NCI-H748 (cell line): Measurements from ENCODE around the gene TNFRSF8.

ENCODE experiments used
- DNase-seq: peaks from one replicate; lab custom pipeline; 2025; ENCODE audit not compliant: unreplicated experiment; lab: John Stamatoyannopoulos, UW

Gene TNFRSF8

DNA sequence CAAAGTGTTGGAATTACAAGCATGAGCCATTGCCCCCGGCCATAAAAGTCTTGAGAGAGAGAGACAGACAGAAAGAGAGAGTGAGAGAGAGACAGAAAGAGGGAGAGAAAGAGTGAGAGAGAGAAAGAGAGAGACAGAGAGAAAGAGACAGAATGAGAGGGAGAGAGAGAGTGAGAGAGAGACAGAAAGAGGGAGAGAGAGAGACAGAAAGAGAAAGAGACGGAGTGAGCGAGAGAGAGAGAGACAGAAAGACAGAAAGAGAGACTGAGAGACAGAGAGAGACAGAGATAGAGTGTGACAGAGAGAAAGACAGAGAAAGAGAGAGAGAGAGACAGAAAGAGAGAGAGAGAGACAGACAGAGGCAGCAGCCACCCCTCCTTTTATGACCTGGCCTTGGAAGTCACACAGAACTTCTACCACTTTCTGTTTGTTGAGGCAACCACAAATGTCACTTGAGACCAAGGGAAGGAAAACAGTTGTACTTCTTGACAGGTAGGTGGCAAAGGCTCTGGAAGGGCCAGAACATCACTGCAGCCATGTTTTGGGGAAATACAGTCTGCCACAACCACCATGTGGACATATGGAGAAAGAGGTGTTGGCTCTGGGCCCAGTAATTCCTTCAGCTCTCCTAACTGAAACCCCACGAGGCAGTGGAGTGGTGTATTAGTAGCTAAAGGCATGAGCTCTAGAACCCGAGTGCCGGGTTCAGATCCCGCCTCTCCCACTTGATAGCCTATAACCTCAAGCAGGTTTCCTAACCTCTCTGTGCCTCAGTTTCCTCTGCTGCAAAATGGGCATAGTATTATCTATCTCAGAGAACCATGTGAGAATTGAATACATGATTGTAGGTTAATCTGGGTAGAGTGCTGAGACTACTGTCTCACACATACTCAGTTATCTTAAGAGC lies 50.6 kb downstream of the TNFRSF8 start:
- no peak for DNase-seq

DNA sequence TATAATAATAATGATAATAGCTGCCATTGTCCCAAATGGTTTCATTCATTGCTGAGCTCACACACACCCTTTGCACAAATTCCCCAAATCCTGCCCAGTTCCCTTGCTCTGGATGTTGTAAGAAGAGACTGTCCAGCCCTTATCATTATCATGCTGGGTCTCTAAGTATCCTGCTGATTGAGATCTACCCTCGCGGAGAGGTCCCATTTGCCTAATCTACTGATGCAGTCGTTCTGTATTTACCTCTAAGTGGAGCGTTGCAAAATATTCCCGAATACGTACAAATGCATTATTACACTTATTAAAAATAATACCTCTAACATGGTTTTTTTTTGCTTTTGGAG lies 51.2 kb downstream of the TNFRSF8 start:
- no peak for DNase-seq

DNA sequence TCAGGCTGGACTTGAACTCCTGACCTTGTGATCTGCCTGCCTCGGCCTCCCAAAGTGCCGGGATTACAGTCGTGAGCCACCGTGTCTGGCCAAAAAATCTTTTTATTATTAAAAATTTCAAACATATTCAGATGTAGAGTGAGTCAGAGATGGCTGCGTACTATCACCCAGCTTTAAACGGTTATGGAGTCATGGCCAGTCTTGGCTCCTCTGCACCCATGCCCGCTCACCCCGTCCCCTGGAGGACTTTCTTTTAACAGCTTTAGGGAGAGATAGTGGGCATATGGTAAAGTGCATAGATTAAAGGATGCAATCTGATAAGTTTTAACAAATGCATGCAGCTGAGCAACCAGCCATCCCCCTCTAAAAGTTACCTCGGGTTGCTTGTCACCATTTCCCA lies 51.8 kb downstream of the TNFRSF8 start:
- DNase-seq: no peak

DNA sequence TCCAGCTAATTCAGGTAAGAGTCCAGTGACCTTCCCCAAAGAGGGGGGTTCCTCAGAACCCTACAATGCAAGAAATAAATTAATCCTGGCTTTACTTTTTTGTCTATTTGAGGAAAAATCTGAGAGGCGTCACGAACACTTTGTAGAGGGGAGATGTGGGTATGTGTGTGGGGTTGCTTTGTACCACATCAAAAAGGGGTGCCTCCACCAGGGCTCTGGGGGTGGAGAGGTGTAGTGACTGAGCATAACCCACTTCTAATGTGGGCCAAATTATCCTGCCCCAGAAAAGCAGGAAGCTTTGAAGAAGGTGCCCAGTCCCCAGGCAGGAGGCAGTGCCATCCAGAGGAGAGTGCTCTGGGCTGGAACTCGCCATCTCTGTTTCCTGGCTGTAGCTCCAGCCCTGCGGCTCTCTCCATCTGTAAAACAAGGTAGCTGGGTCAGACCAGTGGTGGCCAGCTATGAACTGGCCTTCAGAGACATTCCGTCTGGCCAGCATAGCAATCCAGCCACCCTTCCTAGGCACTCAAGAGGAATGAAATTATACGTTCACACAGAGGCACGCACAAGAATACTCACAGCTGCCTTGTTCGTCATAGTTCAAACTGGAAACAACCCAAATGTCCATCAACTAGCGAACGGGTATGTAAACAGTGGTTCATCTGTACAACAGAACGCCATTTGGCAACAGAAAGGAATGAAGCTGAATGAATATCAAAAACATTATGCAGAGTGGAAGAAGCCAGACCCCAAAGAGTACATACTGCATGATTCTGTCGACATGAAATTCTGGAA lies 58.3 kb downstream of the TNFRSF8 start:
- no peak for DNase-seq

DNA sequence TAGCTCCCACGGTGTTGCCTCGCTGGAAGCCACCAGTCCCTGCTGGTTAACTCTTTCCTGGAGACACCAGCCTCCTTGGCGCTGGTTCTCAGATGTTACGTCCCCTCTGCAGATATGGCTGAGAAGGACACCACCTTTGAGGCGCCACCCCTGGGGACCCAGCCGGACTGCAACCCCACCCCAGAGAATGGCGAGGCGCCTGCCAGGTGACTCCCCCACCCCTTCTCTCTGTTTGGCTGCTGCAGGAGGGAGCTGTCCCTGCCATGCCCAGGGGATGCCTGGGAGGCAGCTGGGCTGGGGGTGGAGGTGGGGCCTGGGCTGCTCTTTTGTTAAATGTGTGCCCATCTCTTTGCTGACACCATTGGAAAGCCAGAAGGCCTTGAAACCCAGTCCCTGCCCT lies 60.1 kb downstream of the TNFRSF8 start:
- DNase-seq: no peak

DNA sequence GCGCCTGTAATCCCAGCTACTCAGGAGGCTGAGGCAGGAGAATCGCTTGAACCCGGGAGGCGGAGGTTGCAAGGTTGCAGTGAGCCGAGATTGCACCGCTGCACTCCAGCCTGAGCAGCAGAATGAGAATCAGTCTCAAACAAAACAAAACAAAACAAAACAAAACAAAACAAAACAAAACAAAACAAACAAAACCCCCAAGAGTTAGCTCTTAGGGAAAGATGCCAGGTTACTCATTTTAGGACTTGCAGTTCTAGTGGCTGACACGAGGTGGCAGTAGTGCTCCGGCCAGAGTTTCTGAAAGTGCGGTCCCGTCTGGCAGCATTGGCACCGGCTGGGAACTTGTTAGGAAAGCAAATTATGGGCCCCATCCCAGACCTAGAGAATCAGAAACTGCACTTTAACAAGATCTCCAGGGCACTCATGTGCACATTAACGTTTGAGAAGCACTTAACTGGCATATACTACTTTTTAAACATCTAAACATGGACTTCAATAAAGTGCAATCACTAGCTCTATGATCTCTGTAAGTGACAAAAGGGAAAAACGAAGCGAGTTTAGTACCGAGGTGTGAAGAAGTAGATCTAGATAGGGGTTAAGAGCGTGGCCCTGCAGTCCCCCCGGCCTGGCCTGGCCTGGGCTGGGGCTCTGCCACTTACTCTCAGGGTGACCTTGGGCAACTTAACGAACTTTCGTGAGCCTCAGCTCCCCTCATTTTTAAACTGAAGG lies 61.8 kb downstream of the TNFRSF8 start:
- DNase-seq: peak; percentile 25

DNA sequence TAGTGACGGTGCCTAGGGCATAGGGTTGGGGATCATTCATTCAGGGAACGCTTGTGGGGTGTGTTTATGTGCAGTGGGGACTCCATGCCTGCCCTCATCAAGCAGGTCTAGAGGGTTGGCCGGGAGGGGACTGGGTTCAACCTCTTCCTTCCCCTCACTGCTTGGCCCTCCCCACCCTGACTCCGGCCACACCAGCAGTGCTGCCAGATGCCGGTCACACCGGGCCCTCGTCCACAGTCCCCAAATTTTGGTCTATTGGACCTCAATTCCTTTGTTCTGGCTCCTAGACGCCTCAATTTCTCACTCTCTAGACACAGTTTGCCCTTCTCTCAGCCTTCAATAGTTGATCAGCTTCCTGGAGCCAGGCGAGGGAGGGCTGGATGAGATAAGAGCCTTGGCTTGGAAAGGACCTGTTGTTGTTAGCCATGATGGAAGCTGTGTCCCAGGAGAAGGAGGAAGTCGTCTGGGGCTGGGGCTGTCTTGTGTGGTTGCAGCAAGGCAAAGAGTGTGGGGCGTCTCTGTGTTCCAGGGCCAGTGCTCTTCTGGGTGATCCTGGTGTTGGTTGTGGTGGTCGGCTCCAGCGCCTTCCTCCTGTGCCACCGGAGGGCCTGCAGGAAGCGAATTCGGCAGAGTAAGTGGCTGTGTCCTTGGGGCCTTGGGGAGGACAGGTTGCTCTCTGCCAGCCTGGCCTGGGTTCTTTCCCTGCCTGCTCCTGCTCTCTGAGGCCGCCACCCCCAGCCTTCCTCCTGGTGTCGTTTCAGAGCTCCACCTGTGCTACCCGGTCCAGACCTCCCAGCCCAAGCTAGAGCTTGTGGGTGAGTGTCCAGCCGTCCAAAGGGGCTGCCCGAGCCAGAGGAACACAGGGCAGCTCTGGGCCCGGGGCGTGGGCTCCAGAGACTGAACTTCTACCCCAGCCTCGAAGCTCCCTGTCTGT lies 62.6 kb downstream of the TNFRSF8 start:
- DNase-seq: no peak

DNA sequence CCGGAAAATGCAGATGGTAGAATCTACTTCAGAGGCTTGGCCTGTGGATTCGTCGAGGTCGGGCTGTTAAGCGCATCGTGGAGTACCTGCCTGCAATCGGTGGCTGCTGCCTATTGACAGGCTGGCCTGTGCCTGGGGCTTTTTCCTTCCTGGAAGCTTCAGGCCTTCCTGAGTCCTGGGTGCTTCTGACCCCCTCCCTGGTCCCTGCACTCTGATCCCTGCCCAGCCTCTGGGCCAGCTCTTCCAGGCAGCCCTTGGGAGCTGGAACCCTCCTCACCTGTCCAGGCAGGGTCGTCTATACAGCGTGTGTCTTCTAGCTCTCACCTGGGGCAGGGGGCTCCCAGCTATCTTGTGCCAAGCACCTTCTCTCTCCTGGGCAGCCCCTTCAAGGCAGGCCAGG lies 63.7 kb downstream of the TNFRSF8 start:
- DNase-seq: no peak

DNA sequence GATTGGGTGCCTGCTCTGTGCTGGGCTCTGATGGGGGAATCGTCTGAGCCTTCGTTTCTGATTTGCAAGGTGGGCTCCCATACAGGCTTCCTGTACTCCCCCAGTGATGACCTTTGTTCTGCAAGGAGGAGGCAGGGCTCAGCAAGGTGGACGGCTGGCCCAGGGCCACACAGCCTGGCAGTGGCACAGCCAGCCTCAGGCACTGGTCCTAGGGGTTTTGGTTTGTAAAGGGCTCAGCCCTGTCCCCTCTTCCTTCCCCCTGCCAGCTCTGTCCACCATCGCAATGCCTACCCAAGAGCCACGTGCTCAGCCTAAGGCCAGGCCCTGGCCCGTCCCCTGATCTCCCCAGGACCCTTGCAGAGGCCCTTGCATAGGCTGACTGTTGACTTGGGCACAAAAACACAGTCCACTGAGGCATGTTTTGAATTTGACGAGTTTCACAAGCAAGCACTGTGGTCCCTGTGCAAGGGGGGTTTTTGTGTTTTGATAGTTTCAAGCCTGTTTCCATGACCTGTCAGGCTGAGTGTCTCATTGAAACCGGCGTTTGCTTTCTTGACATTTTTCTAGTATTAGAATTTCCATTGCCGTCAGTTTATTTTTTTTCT lies 64.2 kb downstream of the TNFRSF8 start:
- no peak for DNase-seq

DNA sequence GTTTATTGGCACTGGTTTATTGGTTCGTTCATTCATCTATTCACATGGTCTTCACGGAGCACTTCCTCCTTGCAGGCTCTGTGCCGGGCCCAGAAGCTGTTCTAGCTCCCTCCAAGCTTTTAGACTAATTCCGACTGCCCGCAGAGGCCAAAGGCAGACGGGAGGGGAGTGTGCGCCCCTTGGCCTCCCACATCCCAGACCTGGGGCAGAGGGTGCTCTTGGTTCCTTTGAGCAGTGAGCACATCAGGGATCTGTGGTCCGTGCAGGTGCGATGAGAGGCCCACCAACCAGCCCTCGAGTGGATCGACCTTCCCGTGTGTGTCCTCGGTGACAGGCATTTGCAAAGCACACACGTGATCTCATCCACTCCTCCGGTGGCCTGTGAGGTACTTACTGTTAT lies 65.0 kb downstream of the TNFRSF8 start:
- no peak for DNase-seq

DNA sequence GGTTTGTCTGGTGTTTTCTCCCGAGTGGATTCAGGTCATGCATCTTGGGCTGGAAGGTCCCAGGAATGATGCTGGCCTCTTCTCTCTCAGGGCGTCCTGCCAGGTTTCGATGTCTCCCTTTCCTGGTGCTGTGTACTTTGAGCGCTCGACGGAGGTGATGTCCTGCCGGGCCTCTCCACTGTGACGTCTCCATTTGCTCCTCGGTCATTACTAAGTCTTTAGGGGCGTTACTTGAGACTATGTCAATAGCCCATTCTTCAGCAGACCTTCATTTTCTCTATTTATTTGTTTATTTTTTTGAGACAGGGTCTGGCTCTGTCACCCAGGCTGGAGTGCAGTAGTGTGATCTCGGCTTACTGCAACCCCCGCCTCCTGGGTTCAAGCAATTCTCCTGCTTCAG lies 66.5 kb downstream of the TNFRSF8 start:
- peak; percentile 3 for DNase-seq

DNA sequence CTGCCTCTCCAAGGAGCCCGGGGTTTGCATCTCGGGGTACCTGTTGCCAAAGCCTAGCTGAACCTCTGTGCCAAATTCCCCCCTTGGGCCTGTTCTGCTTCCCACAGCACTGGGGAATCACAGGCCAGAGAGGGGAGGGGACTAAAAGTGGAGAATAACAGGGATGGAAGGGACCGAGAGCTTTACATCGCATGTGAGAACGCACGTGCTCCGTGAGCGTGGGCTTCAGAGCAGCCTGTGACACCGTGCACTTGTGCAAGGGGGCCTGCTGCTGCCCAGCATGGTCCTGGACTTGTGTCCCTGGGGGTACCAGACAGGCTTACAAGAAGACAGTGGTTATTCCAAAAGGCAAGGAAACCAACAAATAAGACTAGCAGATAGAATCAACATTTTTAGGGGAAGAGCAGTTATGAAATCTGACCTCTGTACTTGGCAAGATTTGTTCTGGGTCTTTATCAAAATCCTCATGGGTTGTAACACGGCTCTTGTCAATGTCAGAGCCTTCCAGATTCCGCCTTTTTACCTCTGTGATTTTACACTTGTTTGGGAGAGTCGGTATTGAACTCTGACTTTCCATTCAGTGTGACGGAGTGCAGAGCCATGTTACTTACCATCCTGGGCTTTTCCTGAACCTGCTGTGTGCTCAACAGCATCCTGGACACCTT lies 67.5 kb downstream of the TNFRSF8 start:
- DNase-seq: no peak

DNA sequence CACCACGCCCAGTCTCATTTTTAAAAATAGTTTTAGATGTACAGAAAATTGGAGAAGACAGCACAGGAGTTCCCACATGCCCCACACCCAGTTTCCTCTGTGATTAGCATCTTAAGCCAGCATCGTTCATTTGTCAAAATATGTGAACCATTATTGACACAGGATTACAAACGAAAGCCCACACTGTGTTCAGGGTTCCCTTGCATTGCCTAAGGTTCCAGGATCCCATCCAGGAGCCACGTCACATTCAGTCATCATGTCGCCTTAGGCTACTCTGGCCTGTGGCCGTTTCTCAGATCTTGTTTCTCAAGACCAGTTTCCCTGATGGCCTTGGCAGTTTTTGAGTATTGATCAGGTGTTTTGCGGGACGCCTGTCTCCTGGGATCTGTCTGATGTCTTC lies 69.0 kb downstream of the TNFRSF8 start:
- DNase-seq: no peak

DNA sequence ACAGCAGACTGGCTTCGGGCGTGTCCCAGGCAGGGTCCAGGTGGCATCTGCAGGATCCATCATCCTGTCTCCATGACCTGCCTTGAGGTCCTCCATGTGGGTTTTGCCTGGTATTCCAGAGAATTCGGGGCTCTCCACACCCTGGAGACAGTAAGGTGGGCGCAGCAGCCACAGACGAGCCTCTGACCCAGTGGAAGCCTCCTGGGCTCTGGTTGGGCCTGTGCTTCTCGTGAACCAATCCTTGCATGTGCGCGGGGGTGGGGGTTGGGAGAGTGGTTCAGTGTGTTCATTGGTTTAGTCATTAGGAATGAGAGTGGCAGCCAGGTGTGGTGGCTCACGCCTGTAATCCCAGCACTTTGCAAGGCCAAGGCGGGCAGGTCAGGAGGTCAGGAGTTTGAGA lies 71.6 kb downstream of the TNFRSF8 start:
- no peak for DNase-seq

DNA sequence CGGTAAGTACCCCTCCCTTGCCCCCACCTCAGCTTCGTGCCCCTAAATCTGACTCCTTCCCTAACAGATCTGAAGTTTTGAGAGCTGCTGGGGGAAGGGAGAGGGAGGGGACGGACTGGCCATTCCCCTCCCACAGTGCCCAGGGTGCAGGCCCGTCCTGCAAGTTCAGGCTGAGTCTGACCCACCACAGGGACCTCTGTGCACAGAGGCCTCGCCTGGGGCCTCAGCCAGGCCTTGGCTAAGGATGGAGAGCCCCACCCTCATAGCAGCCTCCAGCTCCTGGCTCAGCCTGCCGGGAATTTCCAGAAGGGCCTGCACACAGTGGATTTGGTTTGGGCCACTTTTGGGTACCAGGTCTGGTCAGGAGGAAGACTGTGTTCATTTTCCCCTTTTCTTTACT lies 72.5 kb downstream of the TNFRSF8 start:
- DNase-seq: no peak

DNA sequence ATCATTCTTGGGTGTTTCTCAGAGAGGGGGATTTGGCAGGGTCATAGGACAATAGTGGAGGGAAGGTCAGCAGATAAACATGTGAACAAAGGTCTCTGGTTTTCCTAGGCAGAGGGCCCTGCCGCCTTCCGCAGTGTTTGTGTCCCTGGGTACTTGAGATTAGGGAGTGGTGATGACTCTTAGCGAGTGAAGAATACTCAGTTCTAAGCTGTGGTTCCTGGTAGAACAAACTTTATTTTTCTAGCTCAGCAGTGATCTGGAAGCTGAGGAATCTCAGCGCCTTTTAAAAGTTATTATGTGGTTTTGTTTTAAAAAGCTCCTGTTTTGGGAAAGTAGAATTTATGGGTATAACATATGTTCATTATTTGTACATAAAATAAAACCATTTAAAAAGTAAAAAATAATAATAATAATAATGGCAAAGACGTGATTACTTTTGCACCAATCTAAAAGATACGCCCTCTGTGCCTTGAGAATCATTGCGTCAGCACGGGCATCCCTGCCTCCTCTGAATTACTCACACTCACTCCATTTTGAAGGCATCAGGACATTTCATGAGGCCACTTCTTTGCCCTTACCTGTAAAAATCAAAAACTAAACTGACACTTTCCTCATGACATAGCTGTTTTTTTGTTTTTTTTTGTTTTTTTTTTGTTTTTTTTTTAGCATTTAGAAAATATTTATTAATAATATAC lies 74.0 kb downstream of the TNFRSF8 start:
- DNase-seq: no peak

DNA sequence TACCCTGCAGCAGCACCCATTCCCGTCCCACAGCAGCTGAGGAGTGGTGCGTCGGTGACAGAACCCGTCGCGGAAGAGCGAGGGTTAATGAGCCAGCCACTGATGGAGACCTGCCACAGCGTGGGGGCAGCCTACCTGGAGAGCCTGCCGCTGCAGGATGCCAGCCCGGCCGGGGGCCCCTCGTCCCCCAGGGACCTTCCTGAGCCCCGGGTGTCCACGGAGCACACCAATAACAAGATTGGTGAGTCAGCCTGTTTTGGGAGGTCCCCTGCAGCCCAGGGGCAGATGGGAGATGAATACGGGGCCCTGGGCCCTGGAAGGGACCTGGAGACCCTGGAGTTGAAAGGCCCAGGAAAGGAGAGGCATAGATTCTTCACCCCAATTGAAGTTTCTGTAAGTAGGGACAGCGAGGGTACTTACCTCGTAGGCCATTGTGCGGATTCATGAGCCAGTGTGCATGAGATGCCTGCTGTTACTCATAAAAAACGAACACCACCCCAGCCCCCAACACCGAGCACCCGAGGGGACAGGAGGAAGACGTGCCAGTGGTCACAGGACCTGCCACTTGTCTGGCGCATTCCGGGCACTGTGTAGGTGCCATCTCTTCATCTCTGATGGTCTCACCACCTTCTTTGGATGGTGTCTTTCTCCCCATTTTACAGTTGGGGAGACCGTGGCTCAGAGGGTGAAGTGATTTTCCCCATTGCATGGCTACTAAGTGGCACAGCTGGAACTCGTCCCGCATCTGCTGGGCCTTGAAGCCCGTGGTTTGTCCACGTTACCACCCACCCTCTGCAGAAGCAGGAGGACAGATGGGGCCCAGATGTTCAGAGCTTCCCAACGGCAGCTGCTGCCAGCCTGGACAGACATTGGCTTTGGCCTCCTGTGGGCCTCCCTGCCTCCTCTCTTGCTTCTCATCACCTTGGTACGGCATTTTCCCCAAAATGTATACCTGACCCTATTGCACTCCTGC lies 75.4 kb downstream of the TNFRSF8 start:
- no peak for DNase-seq

DNA sequence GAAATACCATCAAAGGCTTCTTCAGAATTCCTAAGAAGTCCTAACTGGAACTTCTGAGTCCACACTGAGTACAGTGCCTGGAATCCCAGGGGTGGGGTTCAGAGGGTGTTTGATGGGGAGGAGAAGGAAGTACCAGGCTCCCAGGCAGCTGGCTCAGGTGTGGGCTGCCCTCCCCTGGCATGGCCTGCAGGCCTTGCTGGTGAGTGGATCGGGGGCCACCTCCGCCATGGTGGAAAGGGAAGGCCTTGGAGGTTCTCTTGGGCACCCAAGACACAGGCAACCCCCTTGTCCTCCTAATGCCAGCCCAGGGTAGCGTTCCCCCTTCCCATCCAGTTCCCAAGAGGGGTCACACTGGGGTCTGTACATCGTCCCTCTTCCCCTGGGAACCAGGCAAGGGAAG lies 76.9 kb downstream of the TNFRSF8 start:
- no peak for DNase-seq
